HCT116 (cell line): ENCODE data around the gene UNC5C.

Experiments used
- CEBPB ChIP-seq: IDR thresholded peaks from 2 replicates; pipeline ENCODE4 v1.6.1; 2012; ENCODE audit warnings: low read depth
- CTCF ChIP-seq, 3 experiments: fragments of 200-600 bp in 1 of 3; sonication (generic) in 1 of 3; IDR thresholded peaks in 2 of 3; conservative IDR thresholded peaks in 1 of 3; 2 replicates each; pipeline ENCODE4 v1.5.1; 2012 to 2017; ENCODE audit warnings: low read depth in 2 of 3, low read length in 2 of 3, antibody characterized with exemption in 1 of 3, borderline replicate concordance in 1 of 3, control low read depth in 1 of 3, mild to moderate bottlenecking in 1 of 3, mixed read lengths in 1 of 3, mixed run types in 1 of 3, moderate library complexity in 1 of 3; ENCODE audit not compliant: insufficient read depth in 1 of 3
- ELF1 ChIP-seq: IDR thresholded peaks from 2 replicates; pipeline ENCODE4 v1.6.1; 2012; ENCODE audit warnings: low read depth, borderline replicate concordance
- EZH2 ChIP-seq: fragments of 200-600 bp; sonication (generic); IDR thresholded peaks from 2 replicates; pipeline ENCODE4 v1.6.1; 2017; ENCODE audit warnings: antibody characterized with exemption, mixed run types
- EZH2phosphoT487 ChIP-seq: fragments of 200-600 bp; IDR thresholded peaks from 2 replicates; pipeline ENCODE4 v1.6.1; 2018; ENCODE audit warnings: antibody characterized with exemption, borderline replicate concordance
- POLR2A ChIP-seq: IDR thresholded peaks from 2 replicates; pipeline ENCODE4 v1.7.0; 2011; ENCODE audit warnings: borderline replicate concordance; ENCODE audit not compliant: insufficient read depth, insufficient read length; ENCODE audit errors: extremely low read depth
- ZBTB33 ChIP-seq: IDR thresholded peaks from 2 replicates; pipeline ENCODE4 v1.6.1; 2011; ENCODE audit warnings: mild to moderate bottlenecking, low read length, moderate library complexity; ENCODE audit not compliant: insufficient replicate concordance; ENCODE audit errors: extremely low read depth
- ZNF274 ChIP-seq: fragments of 200-500 bp; sonication (Bioruptor generic); IDR thresholded peaks from 2 replicates; pipeline ENCODE4 v1.6.1; 2014; ENCODE audit warnings: mild to moderate bottlenecking, low read depth, low read length, inconsistent platforms

GRCh38 chr4:95462921-95463320 lies 85.9 kb downstream of the UNC5C start:
- TF ChIP-seq ZNF274, result no peak
- no peak for TF ChIP-seq POLR2A
- TF ChIP-seq EZH2, result no peak
- no peak for TF ChIP-seq CTCF (IDR thresholded peaks at IDR 0.05 in 2 of 3, conservative IDR thresholded peaks at IDR 0.05 in 1 of 3; ENCODE audit: borderline replicate concordance in 1 of 3, insufficient read depth in 1 of 3, low read depth in 2 of 3, low read length in 2 of 3)
- TF ChIP-seq EZH2phosphoT487, result no peak
- no peak for TF ChIP-seq ELF1
- no peak for TF ChIP-seq ZBTB33
- TF ChIP-seq CEBPB, result no peak
